ENCODE results near the gene LRRC3B. TPM values are rescaled to one million over a fixed set of nuclear protein-coding genes. Genes with fewer than 3 reads are reported as not detected.

The LRRC3B gene
- total RNA-seq, 1 donor from 2014 or later = not detected

GRCh38 chr3:26750263-26750662, 127.7 kb downstream of the LRRC3B start:
- POLR2A ChIA-PET = no interaction called here
- intact Hi-C loops (cut with micrococcal nuclease) = no loop called here
- TF ChIP-seq CTCF (IDR thresholded peaks at IDR 0.05) = no peak
- H3K36me3 Mint-ChIP-seq (ENCODE audit: low read depth) = no peaks in the 10 kb centered on the region
- H3K9me3 Mint-ChIP-seq = peaks cover 4% of the 10 kb centered on the region
- DNase-seq = no peak
- no peaks in the 10 kb centered on the region for H3K27me3 Mint-ChIP-seq
- H3K4me3 Mint-ChIP-seq = no peak overlapping the region
- CTCF ChIA-PET = no interaction called here
- ATAC-seq (ENCODE audit: low read depth) = no peak
- no peak overlapping the region for H3K27ac Mint-ChIP-seq
- H3K4me1 Mint-ChIP-seq = no peaks in the 10 kb centered on the region

- POLR2A ChIA-PET = no interaction called here
- Mint-ChIP-seq H3K4me1 (no peaks in the 10 kb centered on the region), H3K4me3 (no peak overlapping the region), H3K9me3 (peaks cover 4% of the 10 kb centered on the region), H3K36me3 (ENCODE audit: low read depth) (no peaks in the 10 kb centered on the region), H3K27me3 (no peaks in the 10 kb centered on the region), H3K27ac (no peak overlapping the region)
- CTCF ChIA-PET = no interaction called here
- ATAC-seq (ENCODE audit: low read depth) = no peak
- no peak for DNase-seq
- no peak for TF ChIP-seq CTCF (IDR thresholded peaks at IDR 0.05)
- intact Hi-C loops (cut with micrococcal nuclease) = no loop called here
Observed at GRCh38 chr3:26752466-26752865, 129.9 kb downstream of the LRRC3B start.

- ChIA-PET POLR2A (no interaction called here), CTCF (no interaction called here)
- Mint-ChIP-seq H3K9me3 (peaks cover 2% of the 10 kb centered on the region), H3K27me3 (no peaks in the 10 kb centered on the region), H3K27ac (no peak overlapping the region), H3K4me3 (no peak overlapping the region), H3K4me1 (no peaks in the 10 kb centered on the region), H3K36me3 (ENCODE audit: low read depth) (no peaks in the 10 kb centered on the region)
- DNase-seq (no peak), ATAC-seq (ENCODE audit: low read depth) (no peak)
- intact Hi-C loops (cut with micrococcal nuclease) = no loop called here
- no peak for TF ChIP-seq CTCF (IDR thresholded peaks at IDR 0.05)
Observed at GRCh38 chr3:26753095-26753494, 130.5 kb downstream of the LRRC3B start.

GRCh38 chr3:26757978-26758377, 135.4 kb downstream of the LRRC3B start:
- no peak for ATAC-seq (ENCODE audit: low read depth)
- CTCF ChIA-PET = no interaction called here
- H3K4me3 Mint-ChIP-seq = no peak overlapping the region
- no peak for TF ChIP-seq CTCF (IDR thresholded peaks at IDR 0.05)
- no peaks in the 10 kb centered on the region for H3K36me3 Mint-ChIP-seq (ENCODE audit: low read depth)
- no peaks in the 10 kb centered on the region for H3K4me1 Mint-ChIP-seq
- no peak for DNase-seq
- intact Hi-C loops (cut with micrococcal nuclease) = no loop called here
- H3K27ac Mint-ChIP-seq = no peak overlapping the region
- no peaks in the 10 kb centered on the region for H3K9me3 Mint-ChIP-seq
- POLR2A ChIA-PET = no interaction called here
- no peaks in the 10 kb centered on the region for H3K27me3 Mint-ChIP-seq
